Measurements from ENCODE around the gene IFI27L1. TPM values are rescaled to one million over a fixed set of nuclear protein-coding genes. Genes with fewer than 3 reads are reported as not detected.
A peak's percentile ranks its signal among the peaks of the same experiment; 100 is the strongest.

The IFI27L1 gene
- total and polyA plus RNA-seq, 4 donors, result 14.0 to 74.7 (median 69.2) TPM

GRCh38 chr14:94125659-94126418 is 44.7 kb downstream of the IFI27L1 start:
- Histone ChIP-seq H3K9me3 (ENCODE audit: control insufficient read depth, insufficient read depth, low read length) (no peaks in the 10 kb centered on the region), H3K27ac (ENCODE audit: low read depth, low read length) (no peak overlapping the region), H3K4me3 (ENCODE audit: low read depth, low read length) (no peak overlapping the region), H3K4me1 (ENCODE audit: control insufficient read depth, insufficient read depth, low read length) (peaks cover 27% of the 10 kb centered on the region), H3K27me3 (ENCODE audit: control insufficient read depth, insufficient read depth, low read length) (no peaks in the 10 kb centered on the region), H3K36me3 (ENCODE audit: control insufficient read depth, insufficient read depth, low read length) (no peaks in the 10 kb centered on the region)
- 90% methylated on average over 4 of the region's 6 CpGs for WGBS (ENCODE audit: insufficient coverage)
- DNase-seq (ENCODE audit: low read depth in 4 of 6, low spot score in 6 of 6), result no peak

- Histone ChIP-seq H3K9me3 (ENCODE audit: control insufficient read depth, insufficient read depth, low read length) (no peaks in the 10 kb centered on the region), H3K36me3 (ENCODE audit: control insufficient read depth, insufficient read depth, low read length) (no peaks in the 10 kb centered on the region), H3K4me3 (ENCODE audit: low read depth, low read length) (no peak overlapping the region), H3K27me3 (ENCODE audit: control insufficient read depth, insufficient read depth, low read length) (no peaks in the 10 kb centered on the region), H3K27ac (ENCODE audit: low read depth, low read length) (no peak overlapping the region), H3K4me1 (ENCODE audit: control insufficient read depth, insufficient read depth, low read length) (peaks cover 26% of the 10 kb centered on the region)
- no peak for DNase-seq (ENCODE audit: low read depth in 4 of 6, low spot score in 6 of 6)
- WGBS (ENCODE audit: insufficient coverage), result 100% methylated on average over 1 of the region's 1 CpG
Measured at GRCh38 chr14:94126419-94126677, 45.2 kb downstream of the IFI27L1 start.

DNA sequence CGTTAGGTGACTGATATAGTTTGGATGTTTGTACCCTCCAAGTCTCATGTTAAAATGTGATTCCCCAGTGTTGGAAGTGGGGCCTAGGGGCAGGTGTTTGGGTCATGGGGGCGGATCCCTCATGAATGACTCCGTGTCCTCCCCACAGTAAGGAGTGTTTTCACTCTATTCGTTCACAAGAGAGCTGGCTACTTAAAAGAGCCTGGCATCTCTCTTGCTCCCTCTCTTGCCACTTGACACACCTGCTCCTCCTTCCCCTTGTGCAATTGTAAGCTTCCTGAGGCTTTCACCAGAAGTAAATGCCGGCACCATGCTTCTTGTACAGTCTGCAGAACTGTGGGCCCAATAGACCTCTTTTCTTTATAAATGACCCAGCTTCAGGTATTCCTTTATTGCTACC is 45.7 kb downstream of the IFI27L1 start:
- H3K4me3 ChIP-seq (ENCODE audit: low read depth, low read length), result no peak overlapping the region
- WGBS (ENCODE audit: insufficient coverage), result 77% methylated on average over 4 of the region's 5 CpGs
- H3K4me1 ChIP-seq (ENCODE audit: control insufficient read depth, insufficient read depth, low read length), result peaks cover 23% of the 10 kb centered on the region
- H3K27ac ChIP-seq (ENCODE audit: low read depth, low read length), result no peak overlapping the region
- H3K9me3 ChIP-seq (ENCODE audit: control insufficient read depth, insufficient read depth, low read length), result no peaks in the 10 kb centered on the region
- H3K27me3 ChIP-seq (ENCODE audit: control insufficient read depth, insufficient read depth, low read length), result no peaks in the 10 kb centered on the region
- no peaks in the 10 kb centered on the region for H3K36me3 ChIP-seq (ENCODE audit: control insufficient read depth, insufficient read depth, low read length)
- DNase-seq (ENCODE audit: low read depth in 4 of 6, low spot score in 6 of 6), result no peak

GRCh38 chr14:94127330-94127729 is 46.2 kb downstream of the IFI27L1 start:
- H3K9me3 ChIP-seq (ENCODE audit: control insufficient read depth, insufficient read depth, low read length), result no peaks in the 10 kb centered on the region
- no peak for DNase-seq (ENCODE audit: low read depth in 4 of 6, low spot score in 6 of 6)
- peaks cover 23% of the 10 kb centered on the region for H3K4me1 ChIP-seq (ENCODE audit: control insufficient read depth, insufficient read depth, low read length)
- no peak overlapping the region for H3K4me3 ChIP-seq (ENCODE audit: low read depth, low read length)
- 93% methylated on average over 3 of the region's 6 CpGs for WGBS (ENCODE audit: insufficient coverage)
- H3K36me3 ChIP-seq (ENCODE audit: control insufficient read depth, insufficient read depth, low read length), result no peaks in the 10 kb centered on the region
- H3K27me3 ChIP-seq (ENCODE audit: control insufficient read depth, insufficient read depth, low read length), result no peaks in the 10 kb centered on the region
- no peak overlapping the region for H3K27ac ChIP-seq (ENCODE audit: low read depth, low read length)

- Histone ChIP-seq H3K9me3 (ENCODE audit: control insufficient read depth, insufficient read depth, low read length) (no peaks in the 10 kb centered on the region), H3K4me3 (ENCODE audit: low read depth, low read length) (peak overlapping the region; percentile 63), H3K36me3 (ENCODE audit: control insufficient read depth, insufficient read depth, low read length) (no peaks in the 10 kb centered on the region), H3K4me1 (ENCODE audit: control insufficient read depth, insufficient read depth, low read length) (peaks cover 23% of the 10 kb centered on the region), H3K27ac (ENCODE audit: low read depth, low read length) (peak overlapping the region; percentile 89), H3K27me3 (ENCODE audit: control insufficient read depth, insufficient read depth, low read length) (no peaks in the 10 kb centered on the region)
- no peak for DNase-seq (ENCODE audit: low read depth in 4 of 6, low spot score in 6 of 6)
- 84% methylated on average over 14 of the region's 14 CpGs for WGBS (ENCODE audit: insufficient coverage)
Measured at GRCh38 chr14:94128216-94128839, 47.2 kb downstream of the IFI27L1 start.

DNA sequence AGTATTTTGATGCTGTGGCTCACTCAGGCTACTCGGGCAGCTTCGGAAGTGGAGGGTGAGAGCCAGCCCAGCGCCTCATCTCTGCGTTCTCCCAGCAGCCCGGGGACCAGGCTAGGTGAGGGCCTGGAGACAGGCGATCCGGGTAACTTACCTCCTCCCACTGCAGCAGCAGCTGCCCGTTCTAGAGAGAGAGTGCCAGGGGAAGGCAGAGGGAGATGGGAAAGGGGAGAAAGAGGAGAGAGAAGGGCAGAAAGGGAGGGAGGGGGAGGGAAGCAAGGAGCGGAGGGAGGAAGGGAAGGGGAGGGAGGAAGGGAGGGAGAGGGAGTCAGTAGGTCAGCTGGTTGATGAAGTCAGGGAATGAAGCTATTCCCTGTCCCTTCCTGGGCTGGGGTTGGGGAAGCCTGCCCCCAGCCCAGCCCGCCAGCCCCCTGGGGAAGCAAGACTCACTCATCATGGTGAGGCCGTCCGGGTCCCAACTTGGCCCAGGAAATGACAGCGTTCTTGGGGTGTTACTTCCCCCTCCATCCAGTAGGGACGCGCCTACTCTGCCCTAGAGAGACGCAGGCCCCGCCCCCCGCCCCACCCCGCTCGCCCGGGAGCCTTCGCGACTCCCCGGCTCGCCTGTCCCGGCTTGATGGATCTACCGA is 48.1 kb downstream of the IFI27L1 start, which contains the start of gene IFI27L2:
TSS of gene IFI27L2 (minus strand) at position 494 of the 647 bp plus-strand sequence. CDS start at position 454, 40 bp downstream.
- Histone ChIP-seq H3K9me3 (ENCODE audit: control insufficient read depth, insufficient read depth, low read length) (no peaks in the 10 kb centered on the region), H3K27ac (ENCODE audit: low read depth, low read length) (peak within 1 kb of the TSS; percentile 89), H3K4me3 (ENCODE audit: low read depth, low read length) (peak within 1 kb of the TSS; percentile 63), H3K36me3 (ENCODE audit: control insufficient read depth, insufficient read depth, low read length) (no peaks in the 10 kb centered on the region), H3K4me1 (ENCODE audit: control insufficient read depth, insufficient read depth, low read length) (peaks cover 23% of the 10 kb centered on the region), H3K27me3 (ENCODE audit: control insufficient read depth, insufficient read depth, low read length) (no peaks in the 10 kb centered on the region)
- 1% methylated on average over 22 of the region's 27 CpGs for WGBS (ENCODE audit: insufficient coverage)
- DNase-seq (ENCODE audit: low read depth in 4 of 6, low spot score in 6 of 6), result peak; percentile 63 to 94 (median 78)

- H3K36me3 ChIP-seq (ENCODE audit: control insufficient read depth, insufficient read depth, low read length), result no peaks in the 10 kb centered on the region
- 0% methylated on average over 8 of the region's 12 CpGs for WGBS (ENCODE audit: insufficient coverage)
- DNase-seq (ENCODE audit: low read depth in 4 of 6, low spot score in 6 of 6), result peak in 4 of 6 donors; percentile 61 to 86 (median 73)
- H3K27ac ChIP-seq (ENCODE audit: low read depth, low read length), result peak overlapping the region; percentile 89
- H3K9me3 ChIP-seq (ENCODE audit: control insufficient read depth, insufficient read depth, low read length), result no peaks in the 10 kb centered on the region
- H3K4me3 ChIP-seq (ENCODE audit: low read depth, low read length), result peak overlapping the region; percentile 63
- no peaks in the 10 kb centered on the region for H3K27me3 ChIP-seq (ENCODE audit: control insufficient read depth, insufficient read depth, low read length)
- peaks cover 23% of the 10 kb centered on the region for H3K4me1 ChIP-seq (ENCODE audit: control insufficient read depth, insufficient read depth, low read length)
Measured at GRCh38 chr14:94129758-94130414, 48.8 kb downstream of the IFI27L1 start.

- peak in 5 of 6 donors; percentile 74 to 96 (median 85) for DNase-seq (ENCODE audit: low read depth in 4 of 6, low spot score in 6 of 6)
- no peak overlapping the region for H3K4me3 ChIP-seq (ENCODE audit: low read depth, low read length)
- H3K36me3 ChIP-seq (ENCODE audit: control insufficient read depth, insufficient read depth, low read length), result no peaks in the 10 kb centered on the region
- H3K4me1 ChIP-seq (ENCODE audit: control insufficient read depth, insufficient read depth, low read length), result peaks cover 29% of the 10 kb centered on the region
- WGBS (ENCODE audit: insufficient coverage), result no CpG with 5 or more reads among the region's 4 CpGs
- H3K9me3 ChIP-seq (ENCODE audit: control insufficient read depth, insufficient read depth, low read length), result peaks cover 5% of the 10 kb centered on the region
- no peaks in the 10 kb centered on the region for H3K27me3 ChIP-seq (ENCODE audit: control insufficient read depth, insufficient read depth, low read length)
- H3K27ac ChIP-seq (ENCODE audit: low read depth, low read length), result no peak overlapping the region
Measured at GRCh38 chr14:94132285-94132887, 51.3 kb downstream of the IFI27L1 start.

DNA sequence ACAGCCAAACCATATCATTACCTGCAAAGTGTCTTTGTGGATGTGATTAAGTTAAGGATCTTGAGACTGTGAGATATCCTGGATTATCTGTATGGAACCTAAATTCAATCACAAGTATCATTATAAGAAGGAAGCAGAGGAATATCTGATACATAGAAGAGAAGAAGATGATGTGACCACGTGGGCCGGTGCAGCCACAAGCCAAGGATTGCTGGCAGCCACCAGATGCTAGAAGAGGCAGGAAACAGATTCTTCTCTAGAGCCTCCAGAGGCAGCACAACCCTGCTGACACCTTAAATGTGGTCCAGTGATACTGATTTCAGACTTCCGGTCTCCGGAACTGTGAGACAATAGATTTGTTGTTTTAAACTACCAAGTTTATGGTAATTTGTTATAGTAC is 54.4 kb downstream of the IFI27L1 start:
- no peak overlapping the region for H3K27ac ChIP-seq (ENCODE audit: low read depth, low read length)
- WGBS (ENCODE audit: insufficient coverage), result 67% methylated on average over 2 of the region's 4 CpGs

More for the DNA sequence above, 54.4 kb downstream of the IFI27L1 start:
- no peak for DNase-seq (ENCODE audit: low read depth in 4 of 6, low spot score in 6 of 6)
- peaks cover 13% of the 10 kb centered on the region for H3K4me1 ChIP-seq (ENCODE audit: control insufficient read depth, insufficient read depth, low read length)
- no peak overlapping the region for H3K4me3 ChIP-seq (ENCODE audit: low read depth, low read length)
- peaks cover 5% of the 10 kb centered on the region for H3K9me3 ChIP-seq (ENCODE audit: control insufficient read depth, insufficient read depth, low read length)
- no peaks in the 10 kb centered on the region for H3K36me3 ChIP-seq (ENCODE audit: control insufficient read depth, insufficient read depth, low read length)
- H3K27me3 ChIP-seq (ENCODE audit: control insufficient read depth, insufficient read depth, low read length), result no peaks in the 10 kb centered on the region

All from spinal cord (tissue), 10 donors.